Right cardiac atrium (tissue), 5 donors: Measurements from ENCODE around the gene ELK4. TPM values are rescaled to one million over a fixed set of nuclear protein-coding genes. Genes with fewer than 3 reads are reported as not detected.
A peak's percentile ranks its signal among the peaks of the same experiment; 100 is the strongest.

Experiments used
- ATAC-seq, 2 donors: fragments of 200-7000 bp; cut with Tn5 transposase; one replicate each; pipeline versions ENCODE4 v1.8.0 to v1.9.1; 2020; ENCODE audit warnings: moderate library complexity in 2 of 2, mild to moderate bottlenecking in 1 of 2
- DNase-seq, 3 donors: peaks; one replicate each; pipeline ENCODE4 v3.0.0-alpha.2; 2020
- H3K27ac ChIP-seq: one replicate; pipeline ENCODE4 v1.5.1; 2013; ENCODE audit warnings: mild to moderate bottlenecking, low read length, control low read depth, moderate library complexity
- H3K27me3 ChIP-seq: one replicate; pipeline ENCODE4 v1.6.1; 2013; ENCODE audit not compliant: control insufficient read depth, insufficient read depth
- H3K4me1 ChIP-seq: one replicate; pipeline ENCODE4 v1.6.1; 2013; ENCODE audit warnings: low read length; ENCODE audit not compliant: control insufficient read depth, insufficient read depth
- H3K4me3 ChIP-seq: one replicate; pipeline ENCODE4 v1.5.1; 2013; ENCODE audit warnings: low read length, control low read depth
- H3K9me3 ChIP-seq: one replicate; pipeline ENCODE4 v1.6.1; 2013; ENCODE audit warnings: low read length; ENCODE audit not compliant: control insufficient read depth
- WGBS: extraction: QIAGEN DNeasy Blood & Tissue Kit; methylation state at CpG from one replicate; pipeline ENCODE4 v1.1.7; 2013; 5-methylcytosine and 5-hydroxymethylcytosine counted together
- intact Hi-C, 4 donors: fragments of 100-400 bp; cut with DNase I; formaldehyde crosslinking; loops; one replicate each; pipeline versions ENCODE4 v1.11.0 to v1.14.0; 2022 to 2023
- polyA plus RNA-seq: library from polyadenylated mRNA; stranded (reverse); fragments of 200-250 nt; gene quantifications from one replicate; pipeline ENCODE4 v1.2.3, GENCODE V29; 2013
- total RNA-seq, 4 donors: library from RNA; stranded (reverse); fragmentation: NEBNext Ultra II Directional; extraction: Animal tissue kit (Norgen Biotek cat#: 25700); gene quantifications; one replicate each; pipeline ENCODE4 v1.2.1, GENCODE V29; 2021
- donor health status: healthy with polysubstance abuse.
- donor health status: DM: no; HTN: yes; CAD: no.
- donor health status: DM: no; HTN: no; CAD: no.
- donor health status: DM: no; HTN: yes; CAD: no; lungs with severe emphysema.
- donor health status: DM: yes; HTN: yes; CAD: no.

ELK4 gene
- total and polyA plus RNA-seq, 5 donors: 6.3 to 45.0 (median 42.3) TPM

DNA sequence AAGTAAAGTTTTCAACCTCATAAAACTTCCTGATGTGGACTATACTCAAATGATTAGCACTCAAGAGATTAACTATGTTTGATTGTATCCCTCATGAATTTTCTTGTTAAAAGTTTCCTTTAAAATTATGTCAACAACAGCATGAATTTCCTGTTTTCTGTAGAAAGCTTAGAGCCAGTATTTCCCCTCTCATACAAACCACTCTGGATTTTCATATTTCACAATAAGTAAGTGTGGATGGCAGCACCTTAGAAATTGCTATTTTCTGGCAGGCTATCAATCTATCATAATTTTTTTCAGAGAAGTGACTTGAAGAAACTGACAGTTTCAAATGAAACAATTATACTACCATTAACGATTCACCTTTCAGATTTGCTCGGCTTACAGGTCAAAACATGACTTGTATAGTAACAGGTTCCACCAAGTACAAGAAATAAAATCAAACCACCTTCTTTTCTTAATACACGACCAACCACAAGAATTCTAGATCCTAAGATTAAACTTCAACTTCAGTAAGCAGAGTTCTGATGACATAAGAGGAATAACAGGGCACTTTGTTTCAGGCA lies 20.8 kb downstream of the ELK4 start:
- Histone ChIP-seq H3K4me3 (no peak overlapping the region), H3K27ac (no peak overlapping the region), H3K9me3 (no peaks in the 10 kb centered on the region), H3K27me3 (no peaks in the 10 kb centered on the region), H3K4me1 (no peaks in the 10 kb centered on the region)
- no peak for ATAC-seq
- WGBS: 62% methylated on average over 3 of the region's 3 CpGs
- no peak for DNase-seq
- intact Hi-C loops: no loop called here

DNA sequence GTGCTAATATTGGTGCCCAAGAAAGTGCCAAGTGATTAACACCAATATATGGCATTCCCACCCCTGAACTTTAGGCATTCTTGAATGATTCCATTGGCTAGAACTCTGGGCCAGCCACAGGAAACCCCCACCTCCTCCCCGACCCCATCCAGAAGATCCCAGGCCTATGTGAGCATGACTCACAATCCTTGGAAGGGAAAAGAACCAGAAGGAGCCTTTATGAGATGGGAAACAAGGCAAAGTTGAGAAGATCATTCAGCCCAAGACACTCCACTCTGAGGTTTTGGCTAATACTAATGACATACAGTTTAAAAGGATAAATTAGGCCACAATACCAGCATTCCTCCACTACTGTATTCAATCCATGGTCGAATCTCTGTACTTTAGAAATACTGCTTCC lies 21.8 kb downstream of the ELK4 start:
- H3K27ac ChIP-seq: no peak overlapping the region
- 49% methylated on average over 2 of the region's 2 CpGs for WGBS
- H3K9me3 ChIP-seq: no peaks in the 10 kb centered on the region
- ATAC-seq (peak in 1 of 2 donors; percentile 37), DNase-seq (no peak)
- H3K27me3 ChIP-seq: no peaks in the 10 kb centered on the region
- no peaks in the 10 kb centered on the region for H3K4me1 ChIP-seq
- intact Hi-C loops: no loop called here
- no peak overlapping the region for H3K4me3 ChIP-seq

DNA sequence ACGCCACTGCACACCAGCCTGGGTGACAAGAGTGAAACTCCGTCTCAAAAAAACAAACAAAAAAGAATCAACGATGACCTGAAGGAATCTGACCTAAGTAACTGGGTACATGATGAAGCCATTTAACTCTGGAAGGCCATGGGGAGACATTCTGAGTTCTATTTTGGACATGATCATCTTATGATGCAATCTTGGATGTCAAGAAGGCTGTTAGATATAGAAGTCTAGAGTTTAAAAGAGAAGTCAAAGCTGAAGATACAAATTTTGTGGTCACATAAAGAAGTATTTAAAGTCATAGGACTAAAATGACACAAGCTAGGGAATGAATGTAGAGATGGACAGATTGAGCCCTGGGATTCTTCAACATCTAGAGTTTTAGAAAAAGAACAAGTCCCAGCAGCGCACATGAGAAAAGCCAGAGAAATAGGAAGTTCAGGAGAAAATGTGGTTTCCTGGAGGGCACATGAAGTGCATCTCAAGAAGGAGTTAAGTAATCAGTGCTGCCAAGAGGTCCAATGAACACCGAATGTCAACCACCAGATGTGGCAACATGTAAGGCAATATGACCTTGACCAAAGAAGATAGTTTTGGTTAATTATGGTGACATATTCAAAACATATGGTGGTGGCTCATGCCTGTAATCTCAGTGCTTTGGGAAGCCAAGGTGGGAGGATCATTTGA lies 26.8 kb downstream of the ELK4 start:
- 91% methylated on average over 5 of the region's 5 CpGs for WGBS
- ATAC-seq: no peak

GRCh38 chr1:205604059-205604458 lies 27.8 kb downstream of the ELK4 start:
- intact Hi-C loops: no loop called here
- 91% methylated on average over 5 of the region's 5 CpGs for WGBS
- ATAC-seq: no peak
- Histone ChIP-seq H3K27ac (no peak overlapping the region), H3K4me1 (peaks cover 10% of the 10 kb centered on the region), H3K4me3 (no peak overlapping the region), H3K27me3 (no peaks in the 10 kb centered on the region), H3K9me3 (no peaks in the 10 kb centered on the region)
- no peak for DNase-seq

More for the DNA sequence above, 26.8 kb downstream of the ELK4 start:
- DNase-seq: no peak
- Histone ChIP-seq H3K4me3 (no peak overlapping the region), H3K27me3 (no peaks in the 10 kb centered on the region), H3K4me1 (peaks cover 5% of the 10 kb centered on the region), H3K27ac (no peak overlapping the region), H3K9me3 (no peaks in the 10 kb centered on the region)
- intact Hi-C loops: no loop called here

GRCh38 chr1:205601205-205601604 lies 30.6 kb downstream of the ELK4 start:
- H3K27ac ChIP-seq: no peak overlapping the region
- WGBS: 89% methylated on average over 4 of the region's 4 CpGs
- peaks cover 13% of the 10 kb centered on the region for H3K4me1 ChIP-seq
- H3K27me3 ChIP-seq: no peaks in the 10 kb centered on the region
- no peak for ATAC-seq
- intact Hi-C loops: no loop called here
- no peak for DNase-seq
- H3K9me3 ChIP-seq: no peaks in the 10 kb centered on the region
- no peak overlapping the region for H3K4me3 ChIP-seq

- Histone ChIP-seq H3K27me3 (no peaks in the 10 kb centered on the region), H3K4me1 (peaks cover 13% of the 10 kb centered on the region), H3K9me3 (no peaks in the 10 kb centered on the region), H3K27ac (peak overlapping the region; percentile 51), H3K4me3 (no peak overlapping the region)
- intact Hi-C loops: no loop called here
- WGBS: 40% methylated on average over 1 of the region's 1 CpG
- DNase-seq: no peak
- no peak for ATAC-seq
Observed at GRCh38 chr1:205600085-205600484, 31.7 kb downstream of the ELK4 start.

- intact Hi-C loops: loop anchor here in 2 of 4 donors (5.0 to 10.0 kb wide), 2 partner anchors 33 to 375 kb away; partner anchors contain the start of gene ELK4 (in 1 of the 2)
- no peak for DNase-seq
- Histone ChIP-seq H3K27me3 (no peaks in the 10 kb centered on the region), H3K4me3 (no peak overlapping the region), H3K9me3 (no peaks in the 10 kb centered on the region), H3K4me1 (peaks cover 13% of the 10 kb centered on the region), H3K27ac (peak overlapping the region; percentile 51)
- no peak for ATAC-seq
- WGBS: 57% methylated on average over 5 of the region's 5 CpGs
Observed at GRCh38 chr1:205599669-205600042, 32.2 kb downstream of the ELK4 start.

DNA sequence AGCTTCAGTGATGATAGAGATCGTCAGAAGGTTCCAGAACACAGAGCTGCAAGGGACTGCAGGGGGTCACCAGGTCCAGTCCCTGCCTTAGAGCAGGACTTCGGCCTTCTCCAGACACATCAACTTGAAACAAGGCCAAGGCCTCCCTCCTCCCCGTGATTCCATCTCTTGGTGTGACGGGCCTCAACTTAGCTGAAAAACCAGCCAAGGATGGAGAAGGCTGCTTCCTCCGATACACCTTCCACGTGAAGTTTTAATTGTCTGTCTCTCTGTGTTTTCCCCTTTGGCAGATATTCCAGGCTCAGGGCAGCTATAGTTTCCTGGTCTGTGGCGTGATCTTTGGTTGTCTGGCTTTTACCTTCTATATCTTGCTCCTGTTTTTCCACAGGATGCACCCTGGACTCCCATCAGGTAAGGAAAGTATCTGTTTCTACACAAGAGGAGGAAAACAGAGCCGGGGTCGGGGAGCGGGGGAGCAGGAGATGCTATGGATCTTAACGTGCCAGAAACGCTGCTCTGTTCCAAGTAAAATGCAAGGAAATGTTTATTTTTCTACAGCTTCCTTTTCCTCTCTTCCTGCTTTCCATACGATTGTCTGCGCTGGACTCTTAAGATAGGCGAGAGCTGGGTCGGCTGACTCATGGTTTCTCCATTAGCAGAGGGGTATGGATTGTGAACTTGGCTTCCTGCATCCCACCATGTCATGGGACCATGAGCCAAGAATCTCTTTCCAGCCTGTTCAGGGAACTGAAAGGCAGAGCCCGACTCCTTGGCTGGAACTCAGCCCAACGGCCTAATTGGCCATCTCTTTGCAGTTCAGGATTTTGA lies 32.8 kb downstream of the ELK4 start:
- WGBS: 33% methylated on average over 18 of the region's 18 CpGs
- intact Hi-C loops: loop anchor here in 2 of 4 donors (5.0 to 10.0 kb wide), 2 partner anchors 33 to 376 kb away; partner anchors contain the start of gene ELK4 (in 1 of the 2)
- peak; percentile 93 to 95 for ATAC-seq
- DNase-seq: peak; percentile 90 to 93 (median 92)
- Histone ChIP-seq H3K4me1 (peaks cover 13% of the 10 kb centered on the region), H3K9me3 (no peaks in the 10 kb centered on the region), H3K27me3 (no peaks in the 10 kb centered on the region), H3K4me3 (no peak overlapping the region), H3K27ac (peak overlapping the region; percentile 63)

DNA sequence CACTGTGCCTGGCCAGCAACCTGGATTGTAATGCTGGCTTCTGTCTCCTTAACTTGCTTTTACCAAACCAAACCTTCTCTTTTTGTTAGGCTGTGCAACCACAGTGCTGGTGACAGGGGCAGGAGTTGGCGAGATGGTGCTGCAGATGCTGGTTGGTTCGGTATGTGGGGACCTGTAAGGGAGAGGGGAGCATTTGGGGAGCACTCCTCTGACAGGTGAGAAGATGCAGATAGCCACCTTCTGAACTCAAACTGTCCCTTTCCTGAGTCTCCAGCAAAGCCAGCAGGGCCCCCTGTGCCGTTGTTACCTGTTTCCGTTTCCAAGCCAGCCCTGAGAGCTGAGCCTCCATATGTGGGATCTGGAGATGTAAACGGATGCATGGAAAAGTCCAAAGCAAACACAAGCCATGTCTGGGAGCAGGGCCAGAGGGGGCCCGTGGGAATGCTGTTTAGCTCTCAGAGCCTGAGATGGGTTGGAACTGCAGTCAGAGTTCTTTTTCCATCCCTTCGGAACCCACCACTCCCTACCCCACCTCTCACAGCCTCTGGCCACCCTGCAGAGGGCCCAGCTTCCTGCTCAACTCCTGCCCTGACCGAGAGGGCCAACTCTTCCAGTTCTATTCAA lies 34.0 kb downstream of the ELK4 start:
- DNase-seq (peak; percentile 56 to 89 (median 87)), ATAC-seq (peak; percentile 85 to 91)
- intact Hi-C loops: loop anchor here in 2 of 4 donors (5.0 to 10.0 kb wide), 2 partner anchors 34 to 377 kb away; partner anchors contain the start of gene ELK4 (in 1 of the 2)
- H3K27ac ChIP-seq: peak overlapping the region; percentile 3
- no peaks in the 10 kb centered on the region for H3K27me3 ChIP-seq
- H3K4me3 ChIP-seq: no peak overlapping the region
- 37% methylated on average over 8 of the region's 8 CpGs for WGBS
- H3K9me3 ChIP-seq: no peaks in the 10 kb centered on the region
- H3K4me1 ChIP-seq: peaks cover 13% of the 10 kb centered on the region

DNA sequence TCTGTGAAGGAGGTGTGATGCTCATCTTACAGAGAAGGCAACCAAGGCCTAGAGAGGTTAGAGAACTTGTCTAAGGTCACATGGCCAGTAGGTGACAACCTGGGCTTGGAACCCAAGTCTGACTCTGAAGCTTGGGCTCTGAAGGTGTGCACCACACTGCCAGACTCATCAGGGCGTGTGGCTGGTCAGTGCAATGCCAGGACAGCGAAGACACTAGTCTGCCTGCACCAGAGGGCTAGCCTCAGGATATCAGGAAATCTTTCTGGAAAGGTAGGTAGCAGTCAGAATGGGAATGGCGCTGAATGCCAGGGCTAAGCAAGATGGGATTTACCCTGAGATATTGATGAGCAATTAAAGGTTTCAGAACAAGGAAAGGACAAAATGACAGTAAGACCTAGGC lies 34.9 kb downstream of the ELK4 start:
- WGBS: over 99% methylated on average over 3 of the region's 3 CpGs
- intact Hi-C loops: loop anchor here in 2 of 4 donors (5.0 to 10.0 kb wide), 2 partner anchors 35 to 378 kb away; partner anchors contain the start of gene ELK4 (in 1 of the 2)
- no peak for ATAC-seq
- H3K4me3 ChIP-seq: no peak overlapping the region
- no peak overlapping the region for H3K27ac ChIP-seq
- peaks cover 13% of the 10 kb centered on the region for H3K4me1 ChIP-seq
- no peaks in the 10 kb centered on the region for H3K27me3 ChIP-seq
- DNase-seq: no peak
- H3K9me3 ChIP-seq: no peaks in the 10 kb centered on the region
